ENCODE results near the gene FMR1NB. TPM values are rescaled to one million over a fixed set of nuclear protein-coding genes. Genes with fewer than 3 reads are reported as not detected.

Gene FMR1NB
- total RNA-seq (2021) (not detected in 2 replicates), Bru-seq, nascent RNA (percentile 8 among the genes with signal in this experiment), BruChase-seq, experiment 1, labeled RNA remaining after a 2-hour chase (percentile 8 among the genes with signal in this experiment), BruChase-seq, experiment 2, labeled RNA remaining after a 6-hour chase (percentile 5 among the genes with signal in this experiment)
- long read RNA-seq = 0 reads

- no TSS peak for BruUV-seq (replicated peaks)
- no peak within 1 kb of the TSS for H3K4me3 ChIP-seq (ENCODE audit: low read depth, low read length, poor library complexity, severe bottlenecking)
- H3K27me3 ChIP-seq (replicated peaks; ENCODE audit: insufficient read depth, low read depth, low read length, poor library complexity) = no peaks in the 10 kb centered on the region
- no peak for TF ChIP-seq EZH2 (IDR thresholded peaks at IDR 0.05; ENCODE audit: borderline replicate concordance, low read depth, low read length, poor library complexity, severe bottlenecking)
- no peak for TF ChIP-seq CTCF (conservative IDR thresholded peaks at IDR 0.05; ENCODE audit: low read depth, low read length)
- ChIA-PET POLR2A (ENCODE audit: low non-redundant PET) (no interaction called here), CTCF (no interaction called here)
- no peaks in the 10 kb centered on the region for H3K4me1 ChIP-seq (ENCODE audit: insufficient read depth, low read length, poor library complexity, severe bottlenecking)
- no peaks in the 10 kb centered on the region for H3K9me3 ChIP-seq (ENCODE audit: low read depth, low read length, poor library complexity, severe bottlenecking)
- no peaks in the 10 kb centered on the region for H3K36me3 ChIP-seq (ENCODE audit: insufficient read depth, low read length, poor library complexity, severe bottlenecking)
- DNase-seq (ENCODE audit: low spot score) = no peak
- intact Hi-C loops (cut with micrococcal nuclease; ENCODE audit: unreplicated experiment) = no loop called here
- no peak within 1 kb of the TSS for H3K27ac ChIP-seq (ENCODE audit: low read depth, low read length, poor library complexity, severe bottlenecking)
These were observed at the start of gene FMR1NB for GRCh38 chrX:147981038-147981752. Gene FMR1NB, plus strand, starts transcription at chrX:147981337. Its CDS starts 66 bp downstream, at chrX:147981403.

GRCh38 chrX:147933815-147934214 lies 47.3 kb upstream of the FMR1NB start:
- CTCF ChIA-PET = no interaction called here

GRCh38 chrX:147935156-147935758 lies 45.9 kb upstream of the FMR1NB start:
- Histone ChIP-seq H3K27ac (ENCODE audit: low read depth, low read length, poor library complexity, severe bottlenecking) (no peak overlapping the region), H3K4me3 (ENCODE audit: low read depth, low read length, poor library complexity, severe bottlenecking) (no peak overlapping the region), H3K4me1 (ENCODE audit: insufficient read depth, low read length, poor library complexity, severe bottlenecking) (no peaks in the 10 kb centered on the region), H3K9me3 (ENCODE audit: low read depth, low read length, poor library complexity, severe bottlenecking) (no peaks in the 10 kb centered on the region), H3K36me3 (ENCODE audit: insufficient read depth, low read length, poor library complexity, severe bottlenecking) (peaks cover 46% of the 10 kb centered on the region), H3K27me3 (replicated peaks; ENCODE audit: insufficient read depth, low read depth, low read length, poor library complexity) (no peaks in the 10 kb centered on the region)
- ChIA-PET POLR2A (ENCODE audit: low non-redundant PET) (no interaction called here), CTCF (no interaction called here)
- no peak for DNase-seq (ENCODE audit: low spot score)
- no TSS peak for BruUV-seq (replicated peaks)
- intact Hi-C loops (cut with micrococcal nuclease; ENCODE audit: unreplicated experiment) = no loop called here
- TF ChIP-seq CTCF (conservative IDR thresholded peaks at IDR 0.05; ENCODE audit: low read depth, low read length) = no peak
- no peak for TF ChIP-seq EZH2 (IDR thresholded peaks at IDR 0.05; ENCODE audit: borderline replicate concordance, low read depth, low read length, poor library complexity, severe bottlenecking)

More at GRCh38 chrX:147933815-147934214, 47.3 kb upstream of the FMR1NB start:
- TF ChIP-seq EZH2 (IDR thresholded peaks at IDR 0.05; ENCODE audit: borderline replicate concordance, low read depth, low read length, poor library complexity, severe bottlenecking) (no peak), CTCF (conservative IDR thresholded peaks at IDR 0.05; ENCODE audit: low read depth, low read length) (no peak)
- Histone ChIP-seq H3K9me3 (ENCODE audit: low read depth, low read length, poor library complexity, severe bottlenecking) (no peaks in the 10 kb centered on the region), H3K27me3 (replicated peaks; ENCODE audit: insufficient read depth, low read depth, low read length, poor library complexity) (no peaks in the 10 kb centered on the region), H3K36me3 (ENCODE audit: insufficient read depth, low read length, poor library complexity, severe bottlenecking) (peaks cover 53% of the 10 kb centered on the region), H3K4me1 (ENCODE audit: insufficient read depth, low read length, poor library complexity, severe bottlenecking) (no peaks in the 10 kb centered on the region), H3K27ac (ENCODE audit: low read depth, low read length, poor library complexity, severe bottlenecking) (no peak overlapping the region), H3K4me3 (ENCODE audit: low read depth, low read length, poor library complexity, severe bottlenecking) (no peak overlapping the region)
- BruUV-seq (replicated peaks) = no TSS peak
- intact Hi-C loops (cut with micrococcal nuclease; ENCODE audit: unreplicated experiment) = no loop called here
- DNase-seq (ENCODE audit: low spot score) = no peak
- POLR2A ChIA-PET (ENCODE audit: low non-redundant PET) = interaction anchor here (0.6 kb wide), 1 partner anchor 1388 kb away, joined by 4 read pairs; no protein-coding TSS in a partner anchor

All from A673 (cell line).